Erythroblast (primary cell): ENCODE data around the gene MAFB.

ENCODE experiments used
- GATA1 ChIP-seq: IDR thresholded peaks from 2 replicates; pipeline ENCODE4 v1.6.1; 2011; ENCODE audit warnings: low read depth, mild to moderate bottlenecking, control low read depth, low read length, moderate library complexity
- POLR2A ChIP-seq: IDR thresholded peaks from 2 replicates; pipeline ENCODE4 v1.6.1; 2011; ENCODE audit warnings: mild to moderate bottlenecking, low read length

- TF ChIP-seq POLR2A, result no peak
- TF ChIP-seq GATA1, result no peak
Observed at GRCh38 chr20:40663991-40664880, 24.8 kb downstream of the MAFB start.
